Gastrocnemius medialis (tissue), 4 donors: ENCODE data around the gene TMEM108.

Experiments used
- POLR2A ChIP-seq, 2 donors: fragments of 450-650 bp; IDR thresholded peaks; one replicate each; pipeline ENCODE4 v1.6.1; 2017; ENCODE audit warnings: antibody characterized with exemption in 2 of 2, mild to moderate bottlenecking in 2 of 2, moderate library complexity in 2 of 2
- TF ChIP-seq, protein P1 (sequence below), 5 experiments: fragments of 450-650 bp in 3 of 5; fragments of 200-600 bp in 2 of 5; sonication (generic) in 2 of 5; IDR thresholded peaks in 4 of 5; conservative IDR thresholded peaks in 1 of 5; 1 replicate in 4 of 5; 2 replicates in 1 of 5; pipeline ENCODE4 v1.5.1; 2016 to 2019; ENCODE audit warnings: antibody characterized with exemption in 5 of 5, mild to moderate bottlenecking in 3 of 5, moderate library complexity in 3 of 5

DNA sequence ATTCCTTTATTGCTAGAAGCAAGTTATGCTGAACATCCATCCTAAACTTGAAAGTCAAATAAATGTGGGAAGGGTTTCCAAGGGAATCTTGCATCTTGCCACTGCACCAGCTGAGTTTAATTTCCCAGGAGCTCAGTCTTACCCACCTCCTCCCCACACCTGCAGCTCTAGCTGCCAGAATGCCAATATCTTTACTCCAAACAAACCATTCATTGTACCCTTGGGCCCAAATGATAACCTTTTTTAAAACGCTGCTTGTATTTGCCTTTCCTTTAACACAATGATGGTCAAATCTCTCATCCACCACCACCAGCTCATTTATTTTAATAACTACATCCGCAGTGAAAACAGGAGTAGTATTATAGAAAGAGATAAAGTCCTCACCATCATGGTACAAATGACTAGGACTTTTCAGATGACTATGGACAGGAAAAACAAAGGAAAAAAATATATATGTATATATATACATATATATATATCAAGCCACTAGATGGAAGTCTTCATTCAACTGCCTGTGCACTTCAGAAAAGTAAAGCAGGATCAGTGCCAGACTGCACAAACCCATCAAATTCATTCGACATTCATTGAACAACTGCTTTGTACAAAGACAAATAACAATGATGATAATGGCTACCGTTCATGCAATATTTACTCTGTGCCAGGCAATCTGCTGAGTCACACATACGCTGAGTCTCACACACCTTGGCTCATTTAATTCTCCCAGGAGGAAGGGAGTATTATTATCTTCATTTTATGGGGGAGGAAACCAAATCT is 405.6 kb downstream of the TMEM108 start:
- TF ChIP-seq, protein P1, sequence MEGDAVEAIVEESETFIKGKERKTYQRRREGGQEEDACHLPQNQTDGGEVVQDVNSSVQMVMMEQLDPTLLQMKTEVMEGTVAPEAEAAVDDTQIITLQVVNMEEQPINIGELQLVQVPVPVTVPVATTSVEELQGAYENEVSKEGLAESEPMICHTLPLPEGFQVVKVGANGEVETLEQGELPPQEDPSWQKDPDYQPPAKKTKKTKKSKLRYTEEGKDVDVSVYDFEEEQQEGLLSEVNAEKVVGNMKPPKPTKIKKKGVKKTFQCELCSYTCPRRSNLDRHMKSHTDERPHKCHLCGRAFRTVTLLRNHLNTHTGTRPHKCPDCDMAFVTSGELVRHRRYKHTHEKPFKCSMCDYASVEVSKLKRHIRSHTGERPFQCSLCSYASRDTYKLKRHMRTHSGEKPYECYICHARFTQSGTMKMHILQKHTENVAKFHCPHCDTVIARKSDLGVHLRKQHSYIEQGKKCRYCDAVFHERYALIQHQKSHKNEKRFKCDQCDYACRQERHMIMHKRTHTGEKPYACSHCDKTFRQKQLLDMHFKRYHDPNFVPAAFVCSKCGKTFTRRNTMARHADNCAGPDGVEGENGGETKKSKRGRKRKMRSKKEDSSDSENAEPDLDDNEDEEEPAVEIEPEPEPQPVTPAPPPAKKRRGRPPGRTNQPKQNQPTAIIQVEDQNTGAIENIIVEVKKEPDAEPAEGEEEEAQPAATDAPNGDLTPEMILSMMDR (IDR thresholded peaks at IDR 0.05 in 4 of 5, conservative IDR thresholded peaks at IDR 0.05 in 1 of 5) = no peak
- no peak for TF ChIP-seq POLR2A (IDR thresholded peaks at IDR 0.05)
